ENCODE measurements around the gene VAMP1. TPM values are rescaled to one million over a fixed set of nuclear protein-coding genes. Genes with fewer than 3 reads are reported as not detected.
A peak's percentile ranks its signal among the peaks of the same experiment; 100 is the strongest.

The VAMP1 gene
- total and polyA plus RNA-seq, 9 of the 15 experiments (the other 6 are each of a cell fraction or from before 2014, with no cell fraction given) = 0.76 to 13.2 (median 4.2) TPM

GRCh38 chr12:6493497-6494257, 23.2 kb upstream of the VAMP1 start, which contains the start of gene NCAPD2 (continued):
- no peak for TF ChIP-seq ZNF592 (IDR thresholded peaks at IDR 0.05)
- TF ChIP-seq SPI1 (IDR thresholded peaks at IDR 0.05; ENCODE audit: borderline replicate concordance, low read depth, low read length) = no peak
- TF ChIP-seq CEBPZ (IDR thresholded peaks at IDR 0.05; ENCODE audit: borderline replicate concordance, low read depth, low read length) = no peak
- no peak for TF ChIP-seq ZNF324 (CRISPR knock-in tag; IDR thresholded peaks at IDR 0.05)
- TF ChIP-seq NR3C1 (CRISPR knock-in tag; IDR thresholded peaks at IDR 0.05) = no peak
- TF ChIP-seq JUND (IDR thresholded peaks at IDR 0.05; ENCODE audit: borderline replicate concordance, low read depth, low read length) = no peak
- TF ChIP-seq JUND (tag; IDR thresholded peaks at IDR 0.05; ENCODE audit: borderline replicate concordance, low read depth, low read length) = no peak
- no peak for TF ChIP-seq RBM14 (IDR thresholded peaks at IDR 0.05; ENCODE audit: borderline replicate concordance, insufficient read depth, low read depth, low read length)
- no peak; the same call in 1 of the 2 replicates for TF ChIP-seq LARP7 (IDR thresholded peaks at IDR 0.05)
- no peak for TF ChIP-seq PCBP2 (IDR thresholded peaks at IDR 0.05; ENCODE audit: low read depth, low read length, poor library complexity, severe bottlenecking)
- no peak for TF ChIP-seq ZNF232 (CRISPR knock-in tag; IDR thresholded peaks at IDR 0.05)
- TF ChIP-seq, protein P1, sequence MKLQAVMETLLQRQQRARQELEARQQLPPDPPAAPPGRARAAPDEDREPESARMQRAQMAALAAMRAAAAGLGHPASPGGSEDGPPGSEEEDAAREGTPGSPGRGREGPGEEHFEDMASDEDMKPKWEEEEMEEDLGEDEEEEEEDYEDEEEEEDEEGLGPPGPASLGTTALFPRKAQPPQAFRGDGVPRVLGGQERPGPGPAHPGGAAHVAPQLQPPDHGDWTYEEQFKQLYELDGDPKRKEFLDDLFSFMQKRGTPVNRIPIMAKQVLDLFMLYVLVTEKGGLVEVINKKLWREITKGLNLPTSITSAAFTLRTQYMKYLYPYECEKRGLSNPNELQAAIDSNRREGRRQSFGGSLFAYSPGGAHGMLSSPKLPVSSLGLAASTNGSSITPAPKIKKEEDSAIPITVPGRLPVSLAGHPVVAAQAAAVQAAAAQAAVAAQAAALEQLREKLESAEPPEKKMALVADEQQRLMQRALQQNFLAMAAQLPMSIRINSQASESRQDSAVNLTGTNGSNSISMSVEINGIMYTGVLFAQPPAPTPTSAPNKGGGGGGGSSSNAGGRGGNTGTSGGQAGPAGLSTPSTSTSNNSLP (IDR thresholded peaks at IDR 0.05; ENCODE audit: borderline replicate concordance, low read depth, low read length) = no peak
- TF ChIP-seq DDX20 (tag; IDR thresholded peaks at IDR 0.05; ENCODE audit: low read depth) = no peak
- peak; percentile 3 for TF ChIP-seq ETV5 (CRISPR knock-in tag; IDR thresholded peaks at IDR 0.05; ENCODE audit: low read depth)
- peak; percentile 66 for TF ChIP-seq TBP (optimal IDR thresholded peaks at IDR 0.05; ENCODE audit: low read depth, low read length)
- peak; percentile 90 for TF ChIP-seq RBFOX2 (IDR thresholded peaks at IDR 0.05; ENCODE audit: low read depth, low read length)
- TF ChIP-seq GTF2F1 (IDR thresholded peaks at IDR 0.05; ENCODE audit: low read depth, low read length) = no peak
- TF ChIP-seq EGR1 (conservative IDR thresholded peaks at IDR 0.05) = peak; percentile 89
